NB4 (cell line): ENCODE measurements around the gene ART4.

ENCODE experiments used
- CTCF ChIP-seq: IDR thresholded peaks from one replicate; pipeline ENCODE4 v1.5.1; 2012; ENCODE audit warnings: low read depth, low read length
- POLR2A ChIP-seq: IDR thresholded peaks from 2 replicates; pipeline ENCODE4 v1.6.1; 2011; ENCODE audit warnings: mild to moderate bottlenecking; ENCODE audit not compliant: insufficient read length; ENCODE audit errors: extremely low read depth

- TF ChIP-seq CTCF (no peak), POLR2A (no peak)
Observed at GRCh38 chr12:14849661-14850060, 6.3 kb upstream of the ART4 start.
